HCT116 (cell line): ENCODE measurements around the gene GP1BA. TPM values are rescaled to one million over a fixed set of nuclear protein-coding genes. Genes with fewer than 3 reads are reported as not detected.

Experiments used
- ATAC-seq: fragments of 200-7000 bp; cut with Tn5 transposase; 2 replicates; pipeline ENCODE4 v1.9.1; 2020; ENCODE audit warnings: mild to moderate bottlenecking, moderate library complexity
- Bru-seq: library from RNA; stranded (reverse); fragments of 400-500 nt; gene quantifications from one replicate; lab custom pipeline; 2021; lab: Mats Ljungman, UMichigan
- BruChase-seq, 2 experiments: library from RNA; stranded (reverse); fragments of 400-500 nt; gene quantifications; one replicate each; lab custom pipeline; 2021; lab: Mats Ljungman, UMichigan
- BruUV-seq: library from RNA; stranded (reverse); fragments of 400-500 nt; replicated peaks from 2 replicates; lab custom pipeline; 2021; lab: Mats Ljungman, UMichigan
- CTCF ChIA-PET: fragments of 300-600 bp; sonication (Branson Sonifier 250); formaldehyde crosslinking; loops from one replicate; lab custom pipeline; 2021; ENCODE audit warnings: antibody characterized with exemption; lab: Charles Lee
- POLR2A ChIA-PET: fragments of 300-600, 350-600 bp; sonication (Branson Sonifier 250); formaldehyde crosslinking; loops from one replicate; lab custom pipeline; 2021; ENCODE audit warnings: antibody characterized with exemption; lab: Charles Lee
- RAD21 ChIA-PET, 2 experiments: fragments of 300-600 bp; sonication (Branson Sonifier 250); formaldehyde crosslinking; loops; one replicate each; lab custom pipeline; 2023; ENCODE audit warnings: low total read pairs in 2 of 2; ENCODE audit not compliant: uncharacterized antibody in 2 of 2, unreplicated experiment in 2 of 2, low non-redundant PET in 1 of 2; lab: Charles Lee
- DNase-seq: peaks from one replicate; pipeline ENCODE4 v3.0.0-alpha.2; 2010; ENCODE audit warnings: low read depth, low spot score
- H2AFZ ChIP-seq: fragments of 200-600 bp; shearing (Covaris generic), sonication (generic); 2 replicates; pipeline ENCODE4 v1.6.1; 2017; ENCODE audit warnings: low read depth, mixed run types, mixed read lengths, antibody characterized with exemption, low read length; ENCODE audit not compliant: poor library complexity, severe bottlenecking
- H3K27ac ChIP-seq: 2 replicates; pipeline ENCODE4 v1.5.1; 2012; ENCODE audit warnings: low read depth, low read length
- H3K27me3 ChIP-seq: fragments of 200-600 bp; sonication (generic); 2 replicates; pipeline ENCODE4 v1.6.1; 2016; ENCODE audit warnings: mixed run types, low read length, mixed read lengths; ENCODE audit not compliant: insufficient read depth
- H3K36me3 ChIP-seq, 2 experiments: fragments of 200-500 bp in 1 of 2; fragments of 200-600 bp in 1 of 2; sonication (Bioruptor generic) in 1 of 2; sonication (generic) in 1 of 2; 2 replicates each; pipeline versions ENCODE4 v1.5.1 to v1.6.1; 2014 to 2016; ENCODE audit warnings: low read length in 2 of 2, inconsistent platforms in 1 of 2, mixed read lengths in 1 of 2, mixed run types in 1 of 2; ENCODE audit not compliant: insufficient read depth in 2 of 2, control insufficient read depth in 1 of 2
- H3K4me1 ChIP-seq, 2 experiments: fragments of 200-600 bp in 1 of 2; sonication (generic) in 1 of 2; 2 replicates each; pipeline versions ENCODE4 v1.5.1 to v1.6.1; 2012 to 2017; ENCODE audit warnings: low read length in 2 of 2, inconsistent platforms in 1 of 2, mild to moderate bottlenecking in 1 of 2, mixed read lengths in 1 of 2, mixed run types in 1 of 2, moderate library complexity in 1 of 2; ENCODE audit not compliant: insufficient read depth in 2 of 2, control insufficient read depth in 1 of 2
- H3K4me2 ChIP-seq: fragments of 200-600 bp; sonication (generic); 2 replicates; pipeline ENCODE4 v1.6.1; 2017; ENCODE audit warnings: mixed run types, low read length, mixed read lengths
- H3K4me3 ChIP-seq, 2 experiments: fragments of 200-600 bp in 1 of 2; sonication (generic) in 1 of 2; replicated peaks in 1 of 2; 2 replicates each; pipeline ENCODE4 v1.5.1; 2011 to 2016; ENCODE audit warnings: low read length in 2 of 2, control low read depth in 1 of 2, low read depth in 1 of 2, mild to moderate bottlenecking in 1 of 2, mixed read lengths in 1 of 2, mixed run types in 1 of 2
- H3K79me2 ChIP-seq: fragments of 200-600 bp; sonication (generic); 2 replicates; pipeline ENCODE4 v1.6.1; 2017; ENCODE audit warnings: mild to moderate bottlenecking, mixed run types, low read length, moderate library complexity, mixed read lengths; ENCODE audit not compliant: insufficient read depth
- H3K9ac ChIP-seq: fragments of 200-600 bp; sonication (generic); 2 replicates; pipeline ENCODE4 v1.6.1; 2016; ENCODE audit warnings: low read length, mixed read lengths
- H3K9me2 ChIP-seq: fragments of 200-600 bp; sonication (generic), shearing (Covaris generic); 2 replicates; pipeline ENCODE4 v1.6.1; 2017; ENCODE audit warnings: mixed run types, mild to moderate bottlenecking, moderate library complexity; ENCODE audit not compliant: insufficient read depth
- H3K9me3 ChIP-seq, 2 experiments: fragments of 200-500 bp in 1 of 2; fragments of 200-600 bp in 1 of 2; sonication (Bioruptor generic) in 1 of 2; sonication (generic) in 1 of 2; 2 replicates each; pipeline ENCODE4 v1.6.1; 2014 to 2017; ENCODE audit warnings: low read length in 2 of 2, mixed read lengths in 2 of 2, inconsistent platforms in 1 of 2, low read depth in 1 of 2, mild to moderate bottlenecking in 1 of 2, mixed run types in 1 of 2, moderate library complexity in 1 of 2; ENCODE audit not compliant: control insufficient read depth in 1 of 2, insufficient read depth in 1 of 2
- H4K20me1 ChIP-seq: fragments of 200-600 bp; sonication (generic), shearing (Covaris generic); 2 replicates; pipeline ENCODE4 v1.6.1; 2017; ENCODE audit warnings: mixed run types, mild to moderate bottlenecking, moderate library complexity; ENCODE audit not compliant: insufficient read depth
- CBX3 ChIP-seq: IDR thresholded peaks from 2 replicates; pipeline ENCODE4 v1.6.1; 2012; ENCODE audit warnings: low read depth
- CEBPB ChIP-seq: IDR thresholded peaks from 2 replicates; pipeline ENCODE4 v1.6.1; 2012; ENCODE audit warnings: low read depth
- ELF1 ChIP-seq: IDR thresholded peaks from 2 replicates; pipeline ENCODE4 v1.6.1; 2012; ENCODE audit warnings: low read depth, borderline replicate concordance
- EZH2 ChIP-seq: fragments of 200-600 bp; sonication (generic); IDR thresholded peaks from 2 replicates; pipeline ENCODE4 v1.6.1; 2017; ENCODE audit warnings: antibody characterized with exemption, mixed run types
- EZH2phosphoT487 ChIP-seq: fragments of 200-600 bp; IDR thresholded peaks from 2 replicates; pipeline ENCODE4 v1.6.1; 2018; ENCODE audit warnings: antibody characterized with exemption, borderline replicate concordance
- FOSL1 ChIP-seq: IDR thresholded peaks from 2 replicates; pipeline ENCODE4 v1.6.1; 2012; ENCODE audit warnings: low read depth
- JUND ChIP-seq: IDR thresholded peaks from 2 replicates; pipeline ENCODE4 v1.6.1; 2012
- POLR2A ChIP-seq: IDR thresholded peaks from 2 replicates; pipeline ENCODE4 v1.7.0; 2011; ENCODE audit warnings: borderline replicate concordance; ENCODE audit not compliant: insufficient read depth, insufficient read length; ENCODE audit errors: extremely low read depth
- POLR2AphosphoS5 ChIP-seq: IDR thresholded peaks from 2 replicates; pipeline ENCODE4 v1.6.1; 2011; ENCODE audit warnings: mild to moderate bottlenecking, low read depth, low read length, moderate library complexity
- SIN3A ChIP-seq: IDR thresholded peaks from 2 replicates; pipeline ENCODE4 v1.6.1; 2012; ENCODE audit warnings: low read depth
- SRF ChIP-seq: IDR thresholded peaks from 2 replicates; pipeline ENCODE4 v1.6.1; 2012; ENCODE audit warnings: low read depth
- TCF7L2 ChIP-seq: IDR thresholded peaks from 2 replicates; pipeline ENCODE4 v1.7.0; 2011; ENCODE audit warnings: borderline replicate concordance, inconsistent platforms; ENCODE audit not compliant: insufficient read depth, insufficient read length; ENCODE audit errors: extremely low read depth
- ZFX ChIP-seq: fragments of 450-650 bp; IDR thresholded peaks from 2 replicates; pipeline ENCODE4 v1.6.1; 2017
- ZNF274 ChIP-seq: fragments of 200-500 bp; sonication (Bioruptor generic); IDR thresholded peaks from 2 replicates; pipeline ENCODE4 v1.6.1; 2014; ENCODE audit warnings: mild to moderate bottlenecking, low read depth, low read length, inconsistent platforms
- intact Hi-C: fragments of 100-400 bp; cut with micrococcal nuclease; formaldehyde crosslinking; loops from 2 replicates; pipeline ENCODE4 v1.10.0; 2022
- long read RNA-seq: library from polyadenylated mRNA; unstranded; transcript quantifications from one replicate; pipeline ENCODE4 v2.0.0, GENCODE V29; 2021; ENCODE audit not compliant: unreplicated experiment
- polyA plus RNA-seq: library from polyadenylated mRNA; unstranded; fragments of >200 nt; gene quantifications from 2 replicates; pipeline ENCODE4 v1.2.1, GENCODE V29; 2012; ENCODE audit warnings: missing spikeins
- total RNA-seq: library from RNA; stranded (reverse); gene quantifications from one replicate; pipeline ENCODE4 v1.2.1, GENCODE V29; 2021; ENCODE audit not compliant: unreplicated experiment
- TF ChIP-seq, protein P1 (sequence below): IDR thresholded peaks from 2 replicates; pipeline ENCODE4 v1.6.1; 2012
- TF ChIP-seq, protein P2 (sequence below), 3 experiments: fragments of 200-600 bp in 1 of 3; sonication (generic) in 1 of 3; IDR thresholded peaks in 2 of 3; conservative IDR thresholded peaks in 1 of 3; 2 replicates each; pipeline ENCODE4 v1.5.1; 2012 to 2017; ENCODE audit warnings: low read depth in 2 of 3, low read length in 2 of 3, antibody characterized with exemption in 1 of 3, borderline replicate concordance in 1 of 3, control low read depth in 1 of 3, mild to moderate bottlenecking in 1 of 3, mixed read lengths in 1 of 3, mixed run types in 1 of 3, moderate library complexity in 1 of 3; ENCODE audit not compliant: insufficient read depth in 1 of 3
- TF ChIP-seq, protein P3 (sequence below): IDR thresholded peaks from 2 replicates; pipeline ENCODE4 v1.6.1; 2012

Gene GP1BA
- total RNA-seq (not detected), Bru-seq, nascent RNA (not detected), BruChase-seq, experiment 1, labeled RNA remaining after a 6-hour chase (not detected), BruChase-seq, experiment 2, labeled RNA remaining after a 2-hour chase (not detected)
- polyA plus RNA-seq, result 2.5 TPM in 2 replicates
- long read RNA-seq, partial matches to known transcripts, result 0 of 3 reads
- long read RNA-seq, other reads (novel, unspliced or antisense), result 3 of 3 reads

DNA sequence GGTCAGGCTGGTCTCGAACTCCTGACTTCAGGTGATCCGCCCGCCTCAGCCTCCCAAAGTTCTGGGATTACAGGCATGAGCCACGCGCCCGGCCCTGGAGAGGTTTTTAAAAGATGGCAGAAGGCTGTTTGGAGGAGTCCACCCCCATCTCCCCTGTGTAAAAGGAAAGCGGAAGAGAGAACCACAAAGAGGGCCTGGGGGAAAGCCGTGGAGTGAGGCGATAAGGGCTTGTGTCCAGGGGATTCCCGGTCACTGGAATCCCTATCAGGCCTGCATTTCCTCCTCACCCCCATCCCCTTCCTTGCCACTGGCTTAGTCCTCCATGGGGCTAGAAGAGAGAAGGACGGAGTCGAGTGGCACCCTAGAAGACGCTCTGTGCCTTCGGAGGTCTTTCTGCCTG is at the start of gene GP1BA:
GP1BA (plus strand) TSS at position 315 of the 400 bp plus-strand sequence. CDS start 328 bp downstream, outside the sequence.
- no peaks in the 10 kb centered on the region for H4K20me1 ChIP-seq
- H3K4me2 ChIP-seq, result no peak within 1 kb of the TSS
- CTCF ChIA-PET, result no interaction called here
- no peak for ATAC-seq
- DNase-seq, result no peak
- H3K36me3 ChIP-seq, result peaks cover 0 to 3% of the 10 kb centered on the region in 2 experiments; a peak in 1 of 4 replicates
- no peaks in the 10 kb centered on the region for H3K9me3 ChIP-seq
- H3K79me2 ChIP-seq, result no peaks in the 10 kb centered on the region; the same call in 1 of the 2 replicates
- H3K27ac ChIP-seq, result no peak within 1 kb of the TSS
- no peak within 1 kb of the TSS for H3K4me3 ChIP-seq
- H2AFZ ChIP-seq, result no peak within 1 kb of the TSS
- intact Hi-C loops, result no loop called here
- no peak within 1 kb of the TSS for H3K9ac ChIP-seq
- peaks cover 8 to 9% of the 10 kb centered on the region in 2 experiments for H3K4me1 ChIP-seq
- no peak for TF ChIP-seq EZH2
- no peak for TF ChIP-seq CEBPB
- TF ChIP-seq, protein P1, sequence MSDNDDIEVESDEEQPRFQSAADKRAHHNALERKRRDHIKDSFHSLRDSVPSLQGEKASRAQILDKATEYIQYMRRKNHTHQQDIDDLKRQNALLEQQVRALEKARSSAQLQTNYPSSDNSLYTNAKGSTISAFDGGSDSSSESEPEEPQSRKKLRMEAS, result no peak
- TF ChIP-seq EZH2phosphoT487, result no peak
- no peak for TF ChIP-seq POLR2A
- TF ChIP-seq ZFX, result no peak
- TF ChIP-seq FOSL1, result no peak
- TF ChIP-seq POLR2AphosphoS5, result no peak
- no peak for TF ChIP-seq ELF1
- TF ChIP-seq, protein P2, sequence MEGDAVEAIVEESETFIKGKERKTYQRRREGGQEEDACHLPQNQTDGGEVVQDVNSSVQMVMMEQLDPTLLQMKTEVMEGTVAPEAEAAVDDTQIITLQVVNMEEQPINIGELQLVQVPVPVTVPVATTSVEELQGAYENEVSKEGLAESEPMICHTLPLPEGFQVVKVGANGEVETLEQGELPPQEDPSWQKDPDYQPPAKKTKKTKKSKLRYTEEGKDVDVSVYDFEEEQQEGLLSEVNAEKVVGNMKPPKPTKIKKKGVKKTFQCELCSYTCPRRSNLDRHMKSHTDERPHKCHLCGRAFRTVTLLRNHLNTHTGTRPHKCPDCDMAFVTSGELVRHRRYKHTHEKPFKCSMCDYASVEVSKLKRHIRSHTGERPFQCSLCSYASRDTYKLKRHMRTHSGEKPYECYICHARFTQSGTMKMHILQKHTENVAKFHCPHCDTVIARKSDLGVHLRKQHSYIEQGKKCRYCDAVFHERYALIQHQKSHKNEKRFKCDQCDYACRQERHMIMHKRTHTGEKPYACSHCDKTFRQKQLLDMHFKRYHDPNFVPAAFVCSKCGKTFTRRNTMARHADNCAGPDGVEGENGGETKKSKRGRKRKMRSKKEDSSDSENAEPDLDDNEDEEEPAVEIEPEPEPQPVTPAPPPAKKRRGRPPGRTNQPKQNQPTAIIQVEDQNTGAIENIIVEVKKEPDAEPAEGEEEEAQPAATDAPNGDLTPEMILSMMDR (IDR thresholded peaks at IDR 0.05 in 2 of 3, conservative IDR thresholded peaks at IDR 0.05 in 1 of 3; ENCODE audit: borderline replicate concordance in 1 of 3, insufficient read depth in 1 of 3, low read depth in 2 of 3, low read length in 2 of 3), result no peak
- TF ChIP-seq CBX3, result no peak
- TF ChIP-seq SIN3A, result no peak
- no peak for TF ChIP-seq JUND
- no peak for TF ChIP-seq SRF
- TF ChIP-seq, protein P3, sequence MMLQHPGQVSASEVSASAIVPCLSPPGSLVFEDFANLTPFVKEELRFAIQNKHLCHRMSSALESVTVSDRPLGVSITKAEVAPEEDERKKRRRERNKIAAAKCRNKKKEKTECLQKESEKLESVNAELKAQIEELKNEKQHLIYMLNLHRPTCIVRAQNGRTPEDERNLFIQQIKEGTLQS, result no peak
- TF ChIP-seq ZNF274, result no peak
- no peak for TF ChIP-seq TCF7L2
- TF ChIP-seq, all 23 proteins: peak for 0
- ChIA-PET RAD21 (no interaction called here), POLR2A (no interaction called here)
- BruUV-seq, result no TSS peak
- no peaks in the 10 kb centered on the region for H3K27me3 ChIP-seq
- no peaks in the 10 kb centered on the region for H3K9me2 ChIP-seq
